Ishikawa (cell line): ENCODE data around the gene C14orf180.

ENCODE experiments used
- CEBPB ChIP-seq: IDR thresholded peaks from 2 replicates; pipeline ENCODE4 v1.6.1; 2012
- CREB1 ChIP-seq: IDR thresholded peaks from 2 replicates; pipeline ENCODE4 v1.6.1; 2012; ENCODE audit warnings: low read depth
- EGR1 ChIP-seq: IDR thresholded peaks from 2 replicates; pipeline ENCODE4 v1.6.1; 2012
- EP300 ChIP-seq: IDR thresholded peaks from 2 replicates; pipeline ENCODE4 v1.6.1; 2012; ENCODE audit warnings: borderline replicate concordance
- FOXM1 ChIP-seq: IDR thresholded peaks from 2 replicates; pipeline ENCODE4 v1.6.1; 2012; ENCODE audit warnings: low read depth, borderline replicate concordance
- NFIC ChIP-seq: IDR thresholded peaks from 2 replicates; pipeline ENCODE4 v1.6.1; 2012
- RAD21 ChIP-seq: IDR thresholded peaks from 2 replicates; pipeline ENCODE4 v1.6.1; 2012; ENCODE audit warnings: low read depth
- TAF1 ChIP-seq: IDR thresholded peaks from 2 replicates; pipeline ENCODE4 v1.6.1; 2012; ENCODE audit warnings: low read depth, mild to moderate bottlenecking
- TCF12 ChIP-seq: IDR thresholded peaks from 2 replicates; pipeline ENCODE4 v1.6.1; 2012; ENCODE audit warnings: low read depth
- TEAD4 ChIP-seq: IDR thresholded peaks from 2 replicates; pipeline ENCODE4 v1.6.1; 2012
- YY1 ChIP-seq: IDR thresholded peaks from 2 replicates; pipeline ENCODE4 v1.6.1; 2012; ENCODE audit warnings: low read depth
- ZBTB7A ChIP-seq: IDR thresholded peaks from 2 replicates; pipeline ENCODE4 v1.6.1; 2012; ENCODE audit warnings: low read depth
- TF ChIP-seq, protein P1 (sequence below): IDR thresholded peaks from 2 replicates; pipeline ENCODE4 v1.6.1; 2012
- TF ChIP-seq, protein P2 (sequence below): IDR thresholded peaks from 2 replicates; pipeline ENCODE4 v1.6.1; 2012; ENCODE audit warnings: low read depth, mild to moderate bottlenecking
- TF ChIP-seq, protein P3 (sequence below): IDR thresholded peaks from 2 replicates; pipeline ENCODE4 v1.6.1; 2012

C14orf180 gene

DNA sequence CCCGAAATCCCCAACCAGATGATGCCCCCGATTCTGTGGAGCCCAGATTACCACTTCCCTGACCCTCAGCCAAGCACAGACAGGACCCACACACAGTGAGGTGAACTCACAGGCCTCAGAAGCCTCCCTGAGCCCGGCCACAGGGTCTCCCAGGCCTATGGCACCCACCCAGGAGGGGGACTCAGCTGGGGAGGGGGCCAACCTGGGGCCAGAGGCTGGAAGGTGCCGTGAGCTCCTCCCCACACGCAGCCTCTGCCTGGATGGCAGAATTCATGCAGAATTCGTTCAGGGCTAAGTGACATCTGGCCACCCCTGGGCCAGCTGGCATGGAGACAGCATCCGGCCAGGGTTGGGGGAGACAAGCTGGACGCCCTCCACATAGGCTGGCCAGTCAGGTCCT lies 13.2 kb downstream of the C14orf180 start:
- TF ChIP-seq FOXM1 (no peak), RAD21 (no peak), TCF12 (no peak), YY1 (no peak), EGR1 (no peak), NFIC (no peak), EP300 (no peak), CREB1 (no peak), ZBTB7A (no peak), CEBPB (no peak), TAF1 (no peak), TEAD4 (no peak)
- TF ChIP-seq, protein P1, sequence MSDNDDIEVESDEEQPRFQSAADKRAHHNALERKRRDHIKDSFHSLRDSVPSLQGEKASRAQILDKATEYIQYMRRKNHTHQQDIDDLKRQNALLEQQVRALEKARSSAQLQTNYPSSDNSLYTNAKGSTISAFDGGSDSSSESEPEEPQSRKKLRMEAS: no peak
- TF ChIP-seq, protein P2, sequence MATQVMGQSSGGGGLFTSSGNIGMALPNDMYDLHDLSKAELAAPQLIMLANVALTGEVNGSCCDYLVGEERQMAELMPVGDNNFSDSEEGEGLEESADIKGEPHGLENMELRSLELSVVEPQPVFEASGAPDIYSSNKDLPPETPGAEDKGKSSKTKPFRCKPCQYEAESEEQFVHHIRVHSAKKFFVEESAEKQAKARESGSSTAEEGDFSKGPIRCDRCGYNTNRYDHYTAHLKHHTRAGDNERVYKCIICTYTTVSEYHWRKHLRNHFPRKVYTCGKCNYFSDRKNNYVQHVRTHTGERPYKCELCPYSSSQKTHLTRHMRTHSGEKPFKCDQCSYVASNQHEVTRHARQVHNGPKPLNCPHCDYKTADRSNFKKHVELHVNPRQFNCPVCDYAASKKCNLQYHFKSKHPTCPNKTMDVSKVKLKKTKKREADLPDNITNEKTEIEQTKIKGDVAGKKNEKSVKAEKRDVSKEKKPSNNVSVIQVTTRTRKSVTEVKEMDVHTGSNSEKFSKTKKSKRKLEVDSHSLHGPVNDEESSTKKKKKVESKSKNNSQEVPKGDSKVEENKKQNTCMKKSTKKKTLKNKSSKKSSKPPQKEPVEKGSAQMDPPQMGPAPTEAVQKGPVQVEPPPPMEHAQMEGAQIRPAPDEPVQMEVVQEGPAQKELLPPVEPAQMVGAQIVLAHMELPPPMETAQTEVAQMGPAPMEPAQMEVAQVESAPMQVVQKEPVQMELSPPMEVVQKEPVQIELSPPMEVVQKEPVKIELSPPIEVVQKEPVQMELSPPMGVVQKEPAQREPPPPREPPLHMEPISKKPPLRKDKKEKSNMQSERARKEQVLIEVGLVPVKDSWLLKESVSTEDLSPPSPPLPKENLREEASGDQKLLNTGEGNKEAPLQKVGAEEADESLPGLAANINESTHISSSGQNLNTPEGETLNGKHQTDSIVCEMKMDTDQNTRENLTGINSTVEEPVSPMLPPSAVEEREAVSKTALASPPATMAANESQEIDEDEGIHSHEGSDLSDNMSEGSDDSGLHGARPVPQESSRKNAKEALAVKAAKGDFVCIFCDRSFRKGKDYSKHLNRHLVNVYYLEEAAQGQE: no peak
- TF ChIP-seq, protein P3, sequence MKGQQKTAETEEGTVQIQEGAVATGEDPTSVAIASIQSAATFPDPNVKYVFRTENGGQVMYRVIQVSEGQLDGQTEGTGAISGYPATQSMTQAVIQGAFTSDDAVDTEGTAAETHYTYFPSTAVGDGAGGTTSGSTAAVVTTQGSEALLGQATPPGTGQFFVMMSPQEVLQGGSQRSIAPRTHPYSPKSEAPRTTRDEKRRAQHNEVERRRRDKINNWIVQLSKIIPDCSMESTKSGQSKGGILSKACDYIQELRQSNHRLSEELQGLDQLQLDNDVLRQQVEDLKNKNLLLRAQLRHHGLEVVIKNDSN: no peak

GRCh38 chr14:104593241-104593701 lies 13.7 kb downstream of the C14orf180 start:
- TF ChIP-seq ZBTB7A (no peak), RAD21 (no peak)

- TF ChIP-seq CEBPB (no peak), NFIC (no peak), EGR1 (no peak), RAD21 (no peak), ZBTB7A (no peak), TCF12 (no peak), EP300 (no peak), FOXM1 (no peak)
- TF ChIP-seq, protein P3: no peak
- TF ChIP-seq, protein P2: no peak
These were observed 14.2 kb downstream of the C14orf180 start for GRCh38 chr14:104593710-104594136.

DNA sequence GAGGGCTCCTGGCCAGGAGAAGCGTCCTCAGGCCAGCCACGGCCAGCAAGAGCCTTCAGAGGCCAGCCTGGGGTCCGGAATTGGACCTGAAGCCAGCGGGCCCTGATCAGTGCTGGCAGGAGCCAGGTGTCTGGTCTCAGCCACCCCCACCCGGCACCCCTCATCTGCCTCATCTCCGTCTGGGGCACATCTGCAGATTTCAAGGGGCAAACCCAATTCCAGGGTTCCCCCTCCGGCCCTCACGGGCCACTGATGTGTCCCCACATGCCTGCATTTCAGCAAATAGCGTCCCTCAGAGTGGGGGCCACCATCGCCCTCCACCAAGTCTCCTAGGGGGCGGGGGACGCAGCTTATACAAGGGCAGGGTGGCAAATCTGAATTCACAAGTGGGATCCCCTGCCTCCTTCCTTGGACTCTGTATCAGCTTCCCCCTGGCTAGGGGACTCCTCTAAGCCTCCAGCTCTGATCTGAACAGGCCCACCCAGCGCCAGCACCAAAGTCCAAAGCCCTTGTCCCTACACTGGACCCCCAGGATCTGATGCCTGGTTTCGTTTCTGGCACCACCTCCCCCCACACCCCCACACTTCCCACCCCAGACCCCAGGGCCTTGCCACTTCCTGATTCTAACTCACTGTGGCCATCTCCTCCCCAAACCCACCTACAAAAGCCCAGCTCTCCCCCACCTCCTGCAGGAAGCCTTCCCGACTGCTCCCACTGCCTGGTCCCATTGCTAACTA lies 14.9 kb downstream of the C14orf180 start:
- TF ChIP-seq, protein P1: no peak
- TF ChIP-seq RAD21 (no peak), ZBTB7A (no peak), FOXM1 (no peak), NFIC (no peak), TCF12 (no peak), CEBPB (no peak), EP300 (no peak), YY1 (no peak), CREB1 (no peak), EGR1 (no peak), TEAD4 (no peak), TAF1 (no peak)
- TF ChIP-seq, protein P2: no peak
- TF ChIP-seq, protein P3: no peak
